ENCODE results near the gene BCR. TPM values are rescaled to one million over a fixed set of nuclear protein-coding genes. Genes with fewer than 3 reads are reported as not detected.

The BCR gene
- total and polyA plus RNA-seq, 2 of the 13 experiments (the other 11 are each of a cell fraction or from before 2014, with no cell fraction given): 19.9 to 33.6 TPM

- POLR2A ChIA-PET: interaction anchor here (0.9 kb wide), 1 partner anchor 10 kb away, joined by 3 read pairs; the partner anchor contains the start of gene RSPH14
- H3K4me2 ChIP-seq (ENCODE audit: low read depth, low read length): no peak overlapping the region
- ATAC-seq (no peak), DNase-seq (ENCODE audit: low spot score) (no peak), FAIRE-seq (no peak)
- H3K9ac ChIP-seq (ENCODE audit: insufficient read depth, low read depth, low read length): no peak overlapping the region
- in situ Hi-C loops (cut with HindIII; ENCODE audit: extremely low pct_ligation_motif_present, low pct_unique_long_range_greater_than_20kb) (no loop called here), intact Hi-C loops (cut with micrococcal nuclease; ENCODE audit: unreplicated experiment) (no loop called here)
- BruUV-seq (replicated peaks): no TSS peak
- H2AFZ ChIP-seq (ENCODE audit: low read length): no peak overlapping the region
- no peaks in the 10 kb centered on the region; a peak in 1 of 5 replicates for H3K27me3 ChIP-seq (ENCODE audit: control insufficient read depth in 1 of 2, insufficient read depth in 2 of 2, low read length in 2 of 2)
- no peak for TF ChIP-seq ZNF510 (CRISPR knock-in tag; IDR thresholded peaks at IDR 0.05; ENCODE audit: low read depth)
- TF ChIP-seq MEIS1 (CRISPR knock-in tag; IDR thresholded peaks at IDR 0.05; ENCODE audit: borderline replicate concordance): no peak
- no peak for TF ChIP-seq ZNF33B (CRISPR knock-in tag; IDR thresholded peaks at IDR 0.05)
- TF ChIP-seq, protein P1, sequence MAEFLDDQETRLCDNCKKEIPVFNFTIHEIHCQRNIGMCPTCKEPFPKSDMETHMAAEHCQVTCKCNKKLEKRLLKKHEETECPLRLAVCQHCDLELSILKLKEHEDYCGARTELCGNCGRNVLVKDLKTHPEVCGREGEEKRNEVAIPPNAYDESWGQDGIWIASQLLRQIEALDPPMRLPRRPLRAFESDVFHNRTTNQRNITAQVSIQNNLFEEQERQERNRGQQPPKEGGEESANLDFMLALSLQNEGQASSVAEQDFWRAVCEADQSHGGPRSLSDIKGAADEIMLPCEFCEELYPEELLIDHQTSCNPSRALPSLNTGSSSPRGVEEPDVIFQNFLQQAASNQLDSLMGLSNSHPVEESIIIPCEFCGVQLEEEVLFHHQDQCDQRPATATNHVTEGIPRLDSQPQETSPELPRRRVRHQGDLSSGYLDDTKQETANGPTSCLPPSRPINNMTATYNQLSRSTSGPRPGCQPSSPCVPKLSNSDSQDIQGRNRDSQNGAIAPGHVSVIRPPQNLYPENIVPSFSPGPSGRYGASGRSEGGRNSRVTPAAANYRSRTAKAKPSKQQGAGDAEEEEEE (CRISPR knock-in tag; IDR thresholded peaks at IDR 0.05; ENCODE audit: borderline replicate concordance): no peak
- no peak for TF ChIP-seq ZNF883 (CRISPR knock-in tag; IDR thresholded peaks at IDR 0.05; ENCODE audit: not compliant biosample characterization)
- no peak for TF ChIP-seq ZNF589 (CRISPR knock-in tag; conservative IDR thresholded peaks at IDR 0.05)
- no peak for TF ChIP-seq ZFP37 (CRISPR knock-in tag; IDR thresholded peaks at IDR 0.05; ENCODE audit: borderline replicate concordance)
- TF ChIP-seq CBX1 (IDR thresholded peaks at IDR 0.05; ENCODE audit: low read depth): no peak
- no peak for TF ChIP-seq HMG20A (CRISPR knock-in tag; IDR thresholded peaks at IDR 0.05; ENCODE audit: borderline replicate concordance)
- TF ChIP-seq SRF (IDR thresholded peaks at IDR 0.05; ENCODE audit: low read depth, low read length): no peak
- no peak for TF ChIP-seq WIZ (CRISPR knock-in tag; IDR thresholded peaks at IDR 0.05)
- TF ChIP-seq TRIM22 (IDR thresholded peaks at IDR 0.05): no peak
- TF ChIP-seq, protein P2, sequence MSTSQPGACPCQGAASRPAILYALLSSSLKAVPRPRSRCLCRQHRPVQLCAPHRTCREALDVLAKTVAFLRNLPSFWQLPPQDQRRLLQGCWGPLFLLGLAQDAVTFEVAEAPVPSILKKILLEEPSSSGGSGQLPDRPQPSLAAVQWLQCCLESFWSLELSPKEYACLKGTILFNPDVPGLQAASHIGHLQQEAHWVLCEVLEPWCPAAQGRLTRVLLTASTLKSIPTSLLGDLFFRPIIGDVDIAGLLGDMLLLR (CRISPR knock-in tag; IDR thresholded peaks at IDR 0.05): no peak
- no peak for TF ChIP-seq MBNL3 (CRISPR knock-in tag; conservative IDR thresholded peaks at IDR 0.05)
- 21% methylated on average over 3 of the region's 6 CpGs for WGBS (ENCODE audit: low lambda C conversion rate)
- no peaks in the 10 kb centered on the region for H3K36me3 ChIP-seq (replicated peaks in 1 of 2; ENCODE audit: control insufficient read depth in 1 of 2, insufficient read depth in 2 of 2, low read length in 2 of 2)
- no peaks in the 10 kb centered on the region for H3K79me2 ChIP-seq (ENCODE audit: insufficient read depth, low read length)
- peaks cover 5% of the 10 kb centered on the region; the same call in 1 of the 2 replicates for H3K4me1 ChIP-seq (ENCODE audit: insufficient read depth, low read length)
- CTCF ChIA-PET (ENCODE audit: low intra/inter-chr PET ratio, low total read pairs): interaction anchor here (6.5 kb wide), 1 partner anchor 172 kb away, joined by 299 read pairs; no protein-coding TSS in a partner anchor
- no peaks in the 10 kb centered on the region for H3K9me3 ChIP-seq (ENCODE audit: low read length)
- no peak overlapping the region for H3K4me3 ChIP-seq (replicated peaks in 1 of 3; ENCODE audit: insufficient read depth in 1 of 3, low read depth in 2 of 3, low read length in 3 of 3)
- no peak overlapping the region for H3K27ac ChIP-seq (ENCODE audit: extremely low read length, insufficient read depth, low read length)
- no peaks in the 10 kb centered on the region for H4K20me1 ChIP-seq (ENCODE audit: insufficient read depth, low read length)
These were observed 48.4 kb upstream of the BCR start for GRCh38 chr22:23131931-23132330.
